Measurements from ENCODE around the gene GPC3.
"Not testable (repeated sequence)": the region's sequence is repeated elsewhere in the genome, so short reads cannot be mapped to it uniquely, and the experiment has no call there.

DNA sequence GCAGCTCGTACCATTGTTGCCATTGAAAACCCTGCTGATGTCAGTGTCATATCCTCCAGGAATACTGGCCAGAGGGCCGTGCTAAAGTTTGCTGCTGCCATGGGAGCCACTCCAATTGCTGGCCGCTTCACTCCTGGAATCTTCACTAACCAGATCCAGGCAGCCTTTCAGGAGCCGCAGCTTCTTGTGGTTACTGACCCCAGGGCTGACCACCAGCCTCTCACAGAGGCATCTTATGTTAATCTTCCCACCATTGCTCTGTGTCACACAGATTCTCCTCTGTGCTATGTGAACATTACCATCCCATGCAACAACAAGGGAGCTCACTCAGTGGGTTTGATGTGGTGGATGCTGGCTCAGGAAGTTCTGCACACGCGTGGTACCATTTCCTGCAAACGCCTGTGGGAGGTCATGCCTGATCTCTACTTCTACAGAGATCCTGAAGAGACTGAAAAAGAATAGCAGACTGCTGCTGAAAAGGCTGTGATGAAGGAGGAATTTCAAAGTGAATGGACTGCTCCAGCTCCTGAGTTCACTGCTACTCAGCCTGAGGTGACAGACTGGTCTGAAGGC lies 222.3 kb downstream of the GPC3 start:
- not testable (repeated sequence) for TF ChIP-seq MYC (IDR thresholded peaks at IDR 0.05; ENCODE audit: borderline replicate concordance, low read length); JUNB (IDR thresholded peaks at IDR 0.05); JUN (IDR thresholded peaks at IDR 0.05); RNF2 (IDR thresholded peaks at IDR 0.05; ENCODE audit: borderline replicate concordance, low read depth); POLR2A (IDR thresholded peaks at IDR 0.05; ENCODE audit: low read length); CHD2 (IDR thresholded peaks at IDR 0.05; ENCODE audit: low read length, partially characterized antibody); ZSCAN20 (CRISPR knock-in tag; IDR thresholded peaks at IDR 0.05); RCOR1 (IDR thresholded peaks at IDR 0.05; ENCODE audit: low read depth, low read length); MAFK (IDR thresholded peaks at IDR 0.05; ENCODE audit: partially characterized antibody)
- TF ChIP-seq, protein P1, sequence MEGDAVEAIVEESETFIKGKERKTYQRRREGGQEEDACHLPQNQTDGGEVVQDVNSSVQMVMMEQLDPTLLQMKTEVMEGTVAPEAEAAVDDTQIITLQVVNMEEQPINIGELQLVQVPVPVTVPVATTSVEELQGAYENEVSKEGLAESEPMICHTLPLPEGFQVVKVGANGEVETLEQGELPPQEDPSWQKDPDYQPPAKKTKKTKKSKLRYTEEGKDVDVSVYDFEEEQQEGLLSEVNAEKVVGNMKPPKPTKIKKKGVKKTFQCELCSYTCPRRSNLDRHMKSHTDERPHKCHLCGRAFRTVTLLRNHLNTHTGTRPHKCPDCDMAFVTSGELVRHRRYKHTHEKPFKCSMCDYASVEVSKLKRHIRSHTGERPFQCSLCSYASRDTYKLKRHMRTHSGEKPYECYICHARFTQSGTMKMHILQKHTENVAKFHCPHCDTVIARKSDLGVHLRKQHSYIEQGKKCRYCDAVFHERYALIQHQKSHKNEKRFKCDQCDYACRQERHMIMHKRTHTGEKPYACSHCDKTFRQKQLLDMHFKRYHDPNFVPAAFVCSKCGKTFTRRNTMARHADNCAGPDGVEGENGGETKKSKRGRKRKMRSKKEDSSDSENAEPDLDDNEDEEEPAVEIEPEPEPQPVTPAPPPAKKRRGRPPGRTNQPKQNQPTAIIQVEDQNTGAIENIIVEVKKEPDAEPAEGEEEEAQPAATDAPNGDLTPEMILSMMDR (IDR thresholded peaks at IDR 0.05): not testable (repeated sequence)
- TF ChIP-seq, protein P2, sequence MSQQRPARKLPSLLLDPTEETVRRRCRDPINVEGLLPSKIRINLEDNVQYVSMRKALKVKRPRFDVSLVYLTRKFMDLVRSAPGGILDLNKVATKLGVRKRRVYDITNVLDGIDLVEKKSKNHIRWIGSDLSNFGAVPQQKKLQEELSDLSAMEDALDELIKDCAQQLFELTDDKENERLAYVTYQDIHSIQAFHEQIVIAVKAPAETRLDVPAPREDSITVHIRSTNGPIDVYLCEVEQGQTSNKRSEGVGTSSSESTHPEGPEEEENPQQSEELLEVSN (IDR thresholded peaks at IDR 0.05; ENCODE audit: borderline replicate concordance, low read depth): not testable (repeated sequence)
- TF ChIP-seq, protein P3, sequence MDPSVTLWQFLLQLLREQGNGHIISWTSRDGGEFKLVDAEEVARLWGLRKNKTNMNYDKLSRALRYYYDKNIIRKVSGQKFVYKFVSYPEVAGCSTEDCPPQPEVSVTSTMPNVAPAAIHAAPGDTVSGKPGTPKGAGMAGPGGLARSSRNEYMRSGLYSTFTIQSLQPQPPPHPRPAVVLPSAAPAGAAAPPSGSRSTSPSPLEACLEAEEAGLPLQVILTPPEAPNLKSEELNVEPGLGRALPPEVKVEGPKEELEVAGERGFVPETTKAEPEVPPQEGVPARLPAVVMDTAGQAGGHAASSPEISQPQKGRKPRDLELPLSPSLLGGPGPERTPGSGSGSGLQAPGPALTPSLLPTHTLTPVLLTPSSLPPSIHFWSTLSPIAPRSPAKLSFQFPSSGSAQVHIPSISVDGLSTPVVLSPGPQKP (IDR thresholded peaks at IDR 0.05; ENCODE audit: low read depth, low read length): not testable (repeated sequence)
